ENCODE results near the gene SCGB1A1. TPM values are rescaled to one million over a fixed set of nuclear protein-coding genes. Genes with fewer than 3 reads are reported as not detected.
A peak's percentile ranks its signal among the peaks of the same experiment; 100 is the strongest.

Gene SCGB1A1
- total RNA-seq, 4 donors from 2014 or later: not detected

DNA sequence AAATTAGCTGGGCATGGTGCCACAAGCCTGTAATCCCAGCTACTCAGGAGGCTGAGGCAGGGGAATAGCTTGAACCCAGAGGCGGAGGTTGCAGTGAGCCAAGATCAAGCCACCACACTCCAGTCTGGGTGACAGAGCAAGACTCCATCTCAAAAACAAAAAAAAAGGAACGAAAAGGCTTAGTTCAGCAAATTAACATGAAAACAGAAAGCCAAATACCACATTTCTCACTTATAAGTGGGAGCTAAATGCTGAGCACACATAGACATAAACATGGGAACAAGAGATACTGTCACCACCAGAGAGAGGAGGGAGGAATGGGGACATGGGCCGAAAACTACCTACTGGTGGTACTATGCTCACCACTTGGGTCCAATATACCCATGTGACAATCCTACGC, 38.6 kb downstream of the SCGB1A1 start:
- no peak overlapping the region for H3K4me3 ChIP-seq (ENCODE audit: low read depth, poor library complexity, severe bottlenecking)
- TF ChIP-seq POLR2A (IDR thresholded peaks at IDR 0.05) (no peak), CTCF (IDR thresholded peaks at IDR 0.05) (no peak)
- intact Hi-C loops (cut with DNase I; ENCODE audit: low total_unique reads): no loop called here
- WGBS, 2 donors: 80 to 86% methylated on average over 4 of the region's 4 CpGs
- no peak for DNase-seq (ENCODE audit: low spot score in 2 of 2)

DNA sequence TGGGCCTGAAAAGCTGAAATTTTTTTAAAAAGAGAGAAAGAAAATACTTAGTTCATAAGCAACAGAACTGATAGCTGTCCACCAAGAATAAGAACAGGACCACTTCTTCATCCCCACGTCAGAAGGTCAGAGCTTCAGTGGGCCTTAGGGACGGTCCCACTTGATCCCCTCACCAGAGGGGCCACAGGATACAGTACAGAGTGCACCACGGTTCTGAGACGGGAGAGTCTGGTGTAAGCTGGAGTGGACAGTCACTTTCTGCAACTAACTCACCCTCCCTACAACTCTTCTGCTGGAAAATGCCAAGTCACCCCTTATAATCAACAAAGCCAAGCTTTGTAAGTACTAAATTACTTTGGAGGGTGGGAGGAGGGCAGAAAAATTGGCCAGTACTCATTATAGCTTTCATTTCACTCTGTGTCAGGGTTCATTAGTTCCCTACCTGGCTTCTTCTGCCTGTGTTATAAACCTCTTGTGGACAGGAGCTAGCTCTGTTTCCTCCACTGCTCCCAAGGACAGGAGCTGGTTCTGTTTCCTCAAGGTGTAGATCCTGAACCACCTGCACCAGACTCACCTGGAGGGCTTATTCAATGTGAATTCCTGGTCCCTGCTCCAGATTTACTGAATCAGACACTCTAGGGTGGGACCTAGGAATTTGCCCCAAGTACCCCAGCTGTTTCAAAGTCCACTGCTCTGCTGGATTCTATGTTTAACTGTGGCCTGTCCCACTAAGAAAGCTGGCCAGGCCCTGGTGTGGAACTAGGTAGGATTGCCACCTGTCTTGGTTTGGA, 39.6 kb downstream of the SCGB1A1 start:
- H3K4me3 ChIP-seq (ENCODE audit: low read depth, poor library complexity, severe bottlenecking): no peak overlapping the region
- 54 to 80% methylated on average over 4 of the region's 4 CpGs for WGBS, 2 donors
- TF ChIP-seq CTCF (IDR thresholded peaks at IDR 0.05) (no peak), POLR2A (IDR thresholded peaks at IDR 0.05) (no peak)
- no peak for DNase-seq (ENCODE audit: low spot score in 2 of 2)
- intact Hi-C loops (cut with DNase I; ENCODE audit: low total_unique reads): no loop called here

DNA sequence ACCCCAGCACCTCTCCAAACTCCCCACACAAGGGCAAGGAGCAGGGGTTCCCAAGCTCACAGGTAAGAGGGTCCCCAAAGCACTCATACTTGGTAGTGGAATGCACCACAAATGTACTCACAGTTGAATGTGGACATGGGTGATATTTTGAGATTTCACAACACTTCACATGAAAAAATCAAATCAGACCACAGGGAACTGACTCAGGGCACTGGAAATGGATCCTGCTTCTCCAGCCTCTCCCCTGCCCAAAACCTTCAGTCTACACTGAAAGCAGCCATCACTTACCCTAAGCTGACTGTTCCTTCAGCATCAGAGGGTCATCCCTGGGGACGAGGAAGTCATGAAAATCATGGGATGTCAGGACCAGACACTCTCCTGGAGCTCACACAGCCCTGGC, 40.2 kb downstream of the SCGB1A1 start:
- WGBS, 2 donors: 88 to 89% methylated on average over 1 of the region's 1 CpG
- no peak for DNase-seq (ENCODE audit: low spot score in 2 of 2)
- intact Hi-C loops (cut with DNase I; ENCODE audit: low total_unique reads): no loop called here
- H3K4me3 ChIP-seq (ENCODE audit: low read depth, poor library complexity, severe bottlenecking): no peak overlapping the region
- TF ChIP-seq POLR2A (IDR thresholded peaks at IDR 0.05) (no peak), CTCF (IDR thresholded peaks at IDR 0.05) (no peak)

DNA sequence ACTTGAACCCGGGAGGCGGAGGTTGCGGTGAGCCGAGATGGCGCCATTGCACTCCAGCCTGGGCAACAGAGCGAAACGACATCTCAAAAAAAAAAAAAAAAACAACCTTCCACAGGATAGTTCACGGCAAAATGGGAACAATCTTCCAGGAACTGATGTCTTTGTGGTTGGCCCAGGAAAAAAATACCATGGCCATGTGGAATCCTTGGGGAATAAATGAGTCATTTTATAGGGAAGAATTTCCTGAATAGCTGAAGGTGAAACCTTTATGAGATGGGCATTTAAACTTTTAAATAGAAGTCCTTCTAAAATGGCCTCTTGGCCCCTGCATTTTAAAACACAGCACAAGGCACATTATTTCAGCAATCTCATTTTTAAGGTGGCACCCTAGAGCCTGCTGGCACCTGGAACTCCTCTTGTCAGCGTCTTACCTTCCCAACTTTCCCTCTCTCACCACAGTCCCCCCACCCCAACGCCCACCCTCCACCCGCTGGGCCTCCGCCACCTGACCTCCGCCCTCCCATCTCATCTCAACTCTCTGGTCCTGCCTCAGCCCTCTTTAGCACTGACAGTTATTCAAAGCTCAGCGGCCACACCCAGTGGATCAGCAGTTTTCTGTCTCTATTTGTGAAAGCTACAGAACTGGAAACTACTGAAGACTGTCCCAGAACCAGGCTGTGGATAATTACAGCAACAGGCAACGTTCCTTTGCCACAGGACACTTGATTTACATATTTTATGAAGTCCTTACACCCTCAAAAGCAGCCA, 43.1 kb downstream of the SCGB1A1 start:
- intact Hi-C loops (cut with DNase I; ENCODE audit: low total_unique reads): no loop called here
- WGBS, 2 donors: 48 to 62% methylated on average over 15 of the region's 15 CpGs

DNA sequence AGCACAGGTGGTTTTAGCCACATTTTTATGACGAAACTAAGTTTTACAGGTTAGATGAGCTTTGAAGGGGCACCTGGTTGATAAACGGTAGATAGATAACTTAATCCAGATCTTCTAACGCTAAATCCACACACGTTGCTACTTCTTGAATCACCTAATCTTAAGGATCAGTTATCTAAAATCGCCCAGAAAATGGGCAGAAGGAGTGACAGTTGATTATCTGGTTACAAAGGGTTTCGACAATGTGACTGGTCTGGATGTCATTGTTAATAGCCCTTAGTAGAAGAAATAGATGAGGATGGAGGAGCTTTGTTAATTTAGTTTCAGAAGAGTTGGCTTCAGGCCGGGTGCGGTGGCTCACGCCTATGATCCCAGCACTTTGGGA, 43.7 kb downstream of the SCGB1A1 start:
- TF ChIP-seq POLR2A (IDR thresholded peaks at IDR 0.05): no peak
- TF ChIP-seq CTCF (IDR thresholded peaks at IDR 0.05): no peak
- WGBS, 2 donors: 51 to 69% methylated on average over 9 of the region's 9 CpGs

More for the DNA sequence above, 43.1 kb downstream of the SCGB1A1 start:
- no peak for TF ChIP-seq POLR2A (IDR thresholded peaks at IDR 0.05)
- TF ChIP-seq CTCF (IDR thresholded peaks at IDR 0.05): no peak
- DNase-seq (ENCODE audit: low spot score in 2 of 2): peak; percentile 68 to 89
- no peak overlapping the region for H3K4me3 ChIP-seq (ENCODE audit: low read depth, poor library complexity, severe bottlenecking)

More for the DNA sequence above, 43.7 kb downstream of the SCGB1A1 start:
- no peak for DNase-seq (ENCODE audit: low spot score in 2 of 2)
- no peak overlapping the region for H3K4me3 ChIP-seq (ENCODE audit: low read depth, poor library complexity, severe bottlenecking)
- intact Hi-C loops (cut with DNase I; ENCODE audit: low total_unique reads): no loop called here
